Keratinocyte (primary cell): ENCODE data around the gene TAOK2. TPM values are rescaled to one million over a fixed set of nuclear protein-coding genes. Genes with fewer than 3 reads are reported as not detected.

ENCODE experiments used
- DNase-seq: peaks from one replicate; pipeline ENCODE4 v3.0.0-alpha.2; 2011; ENCODE audit warnings: low read depth, missing footprints, low spot score
- FAIRE-seq: peaks from 2 replicates; lab custom pipeline; 2011; peaks lifted over from hg19 to GRCh38; lab: Jason Lieb, UNC
- H2AFZ ChIP-seq: 2 replicates; pipeline ENCODE4 v1.6.0; 2012; ENCODE audit warnings: low read length, control low read depth, inconsistent platforms; ENCODE audit not compliant: control insufficient read depth
- H3K27ac ChIP-seq: 2 replicates; pipeline ENCODE4 v1.5.1; 2011; ENCODE audit warnings: low read length; ENCODE audit not compliant: control insufficient read depth, insufficient read depth
- H3K27me3 ChIP-seq: 3 replicates; pipeline ENCODE4 v1.6.0; 2011; ENCODE audit warnings: low read length; ENCODE audit not compliant: control insufficient read depth, insufficient read depth; ENCODE audit errors: extremely low read depth
- H3K36me3 ChIP-seq, 2 experiments: 2 replicates in 1 of 2; 3 replicates in 1 of 2; pipeline ENCODE4 v1.5.1; 2011; ENCODE audit warnings: low read length in 2 of 2, mild to moderate bottlenecking in 1 of 2; ENCODE audit not compliant: control insufficient read depth in 2 of 2, insufficient read depth in 2 of 2; ENCODE audit errors: extremely low read depth in 1 of 2
- H3K4me1 ChIP-seq: 3 replicates; pipeline ENCODE4 v1.5.1; 2011; ENCODE audit warnings: low read length; ENCODE audit not compliant: control insufficient read depth, insufficient read depth; ENCODE audit errors: extremely low read depth
- H3K4me2 ChIP-seq: 3 replicates; pipeline ENCODE4 v1.6.0; 2011; ENCODE audit warnings: low read depth, low read length; ENCODE audit not compliant: control insufficient read depth, insufficient read depth; ENCODE audit errors: extremely low read depth
- H3K4me3 ChIP-seq, 3 experiments: fragments of 200-600 bp in 1 of 3; sonication (generic) in 1 of 3; 2 replicates in 2 of 3; 3 replicates in 1 of 3; pipeline ENCODE4 v1.5.1; 2011 to 2016; ENCODE audit warnings: low read length in 3 of 3, mild to moderate bottlenecking in 3 of 3, control low read depth in 2 of 3, inconsistent platforms in 1 of 3, low read depth in 1 of 3, mixed read lengths in 1 of 3, mixed run types in 1 of 3, moderate library complexity in 1 of 3; ENCODE audit not compliant: control insufficient read depth in 2 of 3, insufficient read depth in 2 of 3; ENCODE audit errors: extremely low read depth in 1 of 3
- H3K79me2 ChIP-seq: 2 replicates; pipeline ENCODE4 v1.6.0; 2012; ENCODE audit warnings: low read length; ENCODE audit not compliant: control insufficient read depth, insufficient read depth
- H3K9ac ChIP-seq: 3 replicates; pipeline ENCODE4 v1.6.0; 2011; ENCODE audit warnings: low read length; ENCODE audit not compliant: control insufficient read depth, insufficient read depth; ENCODE audit errors: extremely low read depth
- H3K9me1 ChIP-seq: 3 replicates; pipeline ENCODE4 v1.6.0; 2011; ENCODE audit warnings: low read length; ENCODE audit not compliant: control insufficient read depth, insufficient read depth; ENCODE audit errors: extremely low read depth
- H3K9me3 ChIP-seq: 2 replicates; pipeline ENCODE4 v1.5.1; 2012; ENCODE audit warnings: low read depth, low read length; ENCODE audit not compliant: control insufficient read depth
- H4K20me1 ChIP-seq: 3 replicates; pipeline ENCODE4 v1.6.0; 2011; ENCODE audit warnings: low read length; ENCODE audit not compliant: control insufficient read depth, insufficient read depth; ENCODE audit errors: extremely low read depth
- EZH2 ChIP-seq: IDR thresholded peaks from one replicate; pipeline ENCODE4 v1.6.1; 2012; ENCODE audit warnings: inconsistent platforms, mild to moderate bottlenecking, low read length, moderate library complexity
- dilution Hi-C: fragments of 300-500 bp; cut with MboI; formaldehyde crosslinking; loops from one replicate; pipeline ENCODE4 v1.7.0; 2020; ENCODE audit warnings: low sequenced_read_pairs; ENCODE audit not compliant: extremely low pct_ligation_motif_present
- polyA plus RNA-seq, 5 experiments: library from polyadenylated mRNA; depleted of rRNA in 3 of 5; stranded (reverse) in 3 of 5; stranded (forward) in 1 of 5; unstranded in 1 of 5; fragments of >200 nt; gene quantifications; 1 replicate in 1 of 5; 2 replicates in 3 of 5; 3 replicates in 1 of 5; pipeline versions ENCODE4 v1.2.1 to v1.2.3, GENCODE V29; 2011 to 2012; ENCODE audit warnings: missing spikeins in 2 of 5, low read depth in 1 of 5, low replicate concordance in 1 of 5
- TF ChIP-seq, protein P1 (sequence below), 3 experiments: IDR thresholded peaks in 1 of 3; conservative IDR thresholded peaks in 1 of 3; optimal IDR thresholded peaks in 1 of 3; 2 replicates in 2 of 3; 3 replicates in 1 of 3; pipeline versions ENCODE3 to v1.5.1; 2011; ENCODE audit warnings: low read length in 3 of 3, mild to moderate bottlenecking in 3 of 3, moderate library complexity in 2 of 3, control low read depth in 1 of 3, inconsistent platforms in 1 of 3; ENCODE audit not compliant: insufficient read depth in 2 of 3; ENCODE audit errors: extremely low read depth in 1 of 3

Gene TAOK2
- polyA plus RNA-seq, 1 donor (not counting 4 experiments of a cell fraction or from before 2014, with no cell fraction given): 13.8 TPM

DNA sequence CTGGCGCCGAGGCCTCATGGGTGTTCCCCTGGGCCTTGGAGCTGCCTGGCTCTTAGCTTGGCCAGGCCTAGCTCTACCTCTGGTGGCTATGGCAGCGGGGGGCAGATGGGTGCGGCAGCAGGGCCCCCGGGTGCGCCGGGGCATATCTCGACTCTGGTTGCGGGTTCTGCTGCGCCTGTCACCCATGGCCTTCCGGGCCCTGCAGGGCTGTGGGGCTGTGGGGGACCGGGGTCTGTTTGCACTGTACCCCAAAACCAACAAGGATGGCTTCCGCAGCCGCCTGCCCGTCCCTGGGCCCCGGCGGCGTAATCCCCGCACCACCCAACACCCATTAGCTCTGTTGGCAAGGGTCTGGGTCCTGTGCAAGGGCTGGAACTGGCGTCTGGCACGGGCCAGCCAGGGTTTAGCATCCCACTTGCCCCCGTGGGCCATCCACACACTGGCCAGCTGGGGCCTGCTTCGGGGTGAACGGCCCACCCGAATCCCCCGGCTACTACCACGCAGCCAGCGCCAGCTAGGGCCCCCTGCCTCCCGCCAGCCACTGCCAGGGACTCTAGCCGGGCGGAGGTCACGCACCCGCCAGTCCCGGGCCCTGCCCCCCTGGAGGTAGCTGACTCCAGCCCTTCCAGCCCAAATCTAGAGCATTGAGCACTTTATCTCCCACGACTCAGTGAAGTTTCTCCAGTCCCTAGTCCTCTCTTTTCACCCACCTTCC, 13.9 kb downstream of the TAOK2 start:
- TF ChIP-seq, protein P1, sequence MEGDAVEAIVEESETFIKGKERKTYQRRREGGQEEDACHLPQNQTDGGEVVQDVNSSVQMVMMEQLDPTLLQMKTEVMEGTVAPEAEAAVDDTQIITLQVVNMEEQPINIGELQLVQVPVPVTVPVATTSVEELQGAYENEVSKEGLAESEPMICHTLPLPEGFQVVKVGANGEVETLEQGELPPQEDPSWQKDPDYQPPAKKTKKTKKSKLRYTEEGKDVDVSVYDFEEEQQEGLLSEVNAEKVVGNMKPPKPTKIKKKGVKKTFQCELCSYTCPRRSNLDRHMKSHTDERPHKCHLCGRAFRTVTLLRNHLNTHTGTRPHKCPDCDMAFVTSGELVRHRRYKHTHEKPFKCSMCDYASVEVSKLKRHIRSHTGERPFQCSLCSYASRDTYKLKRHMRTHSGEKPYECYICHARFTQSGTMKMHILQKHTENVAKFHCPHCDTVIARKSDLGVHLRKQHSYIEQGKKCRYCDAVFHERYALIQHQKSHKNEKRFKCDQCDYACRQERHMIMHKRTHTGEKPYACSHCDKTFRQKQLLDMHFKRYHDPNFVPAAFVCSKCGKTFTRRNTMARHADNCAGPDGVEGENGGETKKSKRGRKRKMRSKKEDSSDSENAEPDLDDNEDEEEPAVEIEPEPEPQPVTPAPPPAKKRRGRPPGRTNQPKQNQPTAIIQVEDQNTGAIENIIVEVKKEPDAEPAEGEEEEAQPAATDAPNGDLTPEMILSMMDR (optimal IDR thresholded peaks at IDR 0.05 in 1 of 3, IDR thresholded peaks at IDR 0.05 in 1 of 3, conservative IDR thresholded peaks at IDR 0.05 in 1 of 3; ENCODE audit: extremely low read depth in 1 of 3, insufficient read depth in 2 of 3, low read length in 3 of 3): no peak
- no peak for TF ChIP-seq EZH2
- Histone ChIP-seq H3K79me2 (no peaks in the 10 kb centered on the region), H3K4me1 (no peaks in the 10 kb centered on the region), H3K9me1 (no peaks in the 10 kb centered on the region), H3K4me2 (no peak overlapping the region), H3K27ac (no peak overlapping the region), H3K9ac (no peak overlapping the region), H3K4me3 (no peak overlapping the region), H3K27me3 (no peaks in the 10 kb centered on the region), H4K20me1 (no peaks in the 10 kb centered on the region), H3K9me3 (no peaks in the 10 kb centered on the region), H2AFZ (no peak overlapping the region), H3K36me3 (peaks cover 55 to 60% of the 10 kb centered on the region in 2 experiments)
- dilution Hi-C loops: no loop called here
- DNase-seq (no peak), FAIRE-seq (no peak)

DNA sequence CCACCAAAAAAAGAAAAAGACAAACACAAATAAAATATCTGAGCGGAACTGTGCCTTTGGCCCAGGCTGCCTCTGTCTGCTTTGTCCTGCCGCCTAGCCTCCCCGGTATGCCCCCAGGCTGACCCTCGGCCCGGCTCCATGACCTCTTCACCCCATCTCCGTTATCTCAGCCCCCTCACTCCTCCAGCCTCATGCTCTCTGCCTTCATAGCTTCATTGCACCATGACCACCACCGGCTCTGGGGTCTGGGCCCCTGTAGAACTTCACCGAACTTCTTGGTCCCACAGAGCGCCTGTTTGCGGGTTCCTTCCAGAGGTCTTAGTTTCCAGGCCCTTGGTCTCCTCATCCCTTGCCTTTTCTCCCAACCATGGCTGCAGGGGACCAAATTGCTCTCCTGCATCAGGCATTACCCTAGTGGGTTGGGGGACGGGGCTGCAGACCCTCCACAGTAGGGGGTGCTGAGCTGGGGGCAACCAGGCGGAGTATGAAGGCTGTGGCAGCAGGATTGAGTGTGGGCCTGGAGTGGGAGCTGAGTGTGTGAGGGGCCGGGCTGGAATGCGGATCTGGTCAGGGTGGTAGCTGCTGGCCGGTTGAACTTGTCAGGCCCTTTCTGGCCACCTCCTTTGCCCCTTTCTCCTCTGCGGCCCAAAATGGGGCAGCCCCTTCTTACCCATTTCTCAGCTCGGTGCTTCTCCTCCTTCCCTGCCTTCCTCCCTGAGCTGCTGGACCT, 14.8 kb downstream of the TAOK2 start:
- H3K79me2 ChIP-seq: no peaks in the 10 kb centered on the region
- no peak overlapping the region for H2AFZ ChIP-seq
- dilution Hi-C loops: no loop called here
- TF ChIP-seq, protein P1 (optimal IDR thresholded peaks at IDR 0.05 in 1 of 3, IDR thresholded peaks at IDR 0.05 in 1 of 3, conservative IDR thresholded peaks at IDR 0.05 in 1 of 3; ENCODE audit: extremely low read depth in 1 of 3, insufficient read depth in 2 of 3, low read length in 3 of 3): no peak
- no peak for TF ChIP-seq EZH2
- H3K9me1 ChIP-seq: no peaks in the 10 kb centered on the region
- H3K9me3 ChIP-seq: no peaks in the 10 kb centered on the region
- H3K4me1 ChIP-seq: no peaks in the 10 kb centered on the region
- H3K27me3 ChIP-seq: no peaks in the 10 kb centered on the region
- FAIRE-seq (no peak), DNase-seq (no peak)
- H3K36me3 ChIP-seq: peaks cover 56 to 58% of the 10 kb centered on the region in 2 experiments
- no peaks in the 10 kb centered on the region for H4K20me1 ChIP-seq
- no peak overlapping the region for H3K4me2 ChIP-seq
- no peak overlapping the region for H3K9ac ChIP-seq
- no peak overlapping the region for H3K27ac ChIP-seq
- no peak overlapping the region for H3K4me3 ChIP-seq
